K562 (cell line): ENCODE data around the gene SUPT16H. TPM values are rescaled to one million over a fixed set of nuclear protein-coding genes. Genes with fewer than 3 reads are reported as not detected.

Experiments used
- ATAC-seq: fragments of 200-7000 bp; cut with Tn5 transposase; 3 replicates; pipeline ENCODE4 v1.9.1; 2020; ENCODE audit warnings: moderate library complexity
- BruUV-seq: library from RNA; stranded (reverse); fragments of 400-500 nt; replicated peaks from 2 replicates; lab custom pipeline; 2021; lab: Mats Ljungman, UMichigan
- CTCF ChIA-PET: fragments of 300-600 bp; formaldehyde crosslinking; extraction: SDS; loops from one replicate; lab custom pipeline; 2021; ENCODE audit warnings: low intra/inter-chr PET ratio; lab: Yijun Ruan, JAX
- POLR2A ChIA-PET: fragments of 300-600, 350-650 bp; sonication (Branson Sonifier 250); formaldehyde crosslinking; extraction: SDS; loops from one replicate; lab custom pipeline; 2021; ENCODE audit warnings: antibody characterized with exemption, inconsistent platforms; lab: Yijun Ruan, JAX
- DNase-seq, 4 experiments: peaks; one replicate each; pipeline versions ENCODE4 v3.0.0 to v3.0.0-alpha.2; 2011 to 2018; ENCODE audit warnings: low spot score in 3 of 4, mixed read lengths in 3 of 4; ENCODE audit errors: extremely low read depth in 1 of 4
- FAIRE-seq: peaks from 2 replicates; lab custom pipeline; 2011; peaks lifted over from hg19 to GRCh38; lab: Jason Lieb, UNC
- H2AFZ ChIP-seq: 2 replicates; pipeline ENCODE4 v1.6.0; 2011; ENCODE audit warnings: low read depth, low read length, control low read depth, inconsistent platforms
- H3K27ac ChIP-seq: fragments of 200-600 bp; 3 replicates; pipeline ENCODE4 v1.8.0; 2011; ENCODE audit warnings: low read depth, mild to moderate bottlenecking, control low read depth, inconsistent platforms, low read length, moderate library complexity, mixed read lengths; ENCODE audit errors: extremely low read depth
- H3K27me3 ChIP-seq, 2 experiments: fragments of 300-600 bp in 1 of 2; 2 replicates in 1 of 2; 3 replicates in 1 of 2; pipeline versions ENCODE4 v1.6.0 to v1.8.0; 2011; ENCODE audit warnings: inconsistent platforms in 2 of 2, low read length in 2 of 2, mild to moderate bottlenecking in 1 of 2, mixed read lengths in 1 of 2, moderate library complexity in 1 of 2; ENCODE audit not compliant: control insufficient read depth in 2 of 2, insufficient read depth in 2 of 2
- H3K36me3 ChIP-seq: fragments of 300-600 bp; 3 replicates; pipeline ENCODE4 v1.8.0; 2011; ENCODE audit warnings: mild to moderate bottlenecking, low read length, inconsistent platforms; ENCODE audit not compliant: control insufficient read depth, insufficient read depth
- H3K4me1 ChIP-seq, 2 experiments: fragments of 200-600 bp in 1 of 2; replicated peaks in 1 of 2; 2 replicates in 1 of 2; 3 replicates in 1 of 2; pipeline versions ENCODE4 v1.5.1 to v1.8.0; 2011; ENCODE audit warnings: inconsistent platforms in 2 of 2, low read length in 2 of 2, mild to moderate bottlenecking in 1 of 2, mixed read lengths in 1 of 2, moderate library complexity in 1 of 2; ENCODE audit not compliant: control insufficient read depth in 2 of 2, insufficient read depth in 2 of 2
- H3K4me2 ChIP-seq: 2 replicates; pipeline ENCODE4 v1.6.1; 2011; ENCODE audit warnings: low read length, control low read depth, inconsistent platforms, mixed read lengths; ENCODE audit not compliant: insufficient read depth
- H3K4me3 ChIP-seq: fragments of 200-600 bp; sonication (generic), shearing (Covaris generic); 2 replicates; pipeline ENCODE4 v1.5.1; 2016; ENCODE audit warnings: control low read depth, inconsistent platforms
- H3K79me2 ChIP-seq: fragments of 200-600 bp; 3 replicates; pipeline ENCODE4 v1.8.0; 2011; ENCODE audit warnings: low read length, inconsistent platforms; ENCODE audit not compliant: control insufficient read depth, insufficient read depth
- H3K9ac ChIP-seq, 2 experiments: 2 replicates each; pipeline versions ENCODE4 v1.6.0 to v1.6.1; 2011; ENCODE audit warnings: low read depth in 2 of 2, low read length in 2 of 2, control low read depth in 1 of 2, inconsistent platforms in 1 of 2, mild to moderate bottlenecking in 1 of 2, mixed read lengths in 1 of 2; ENCODE audit not compliant: insufficient read depth in 1 of 2
- H3K9me1 ChIP-seq: one replicate; pipeline ENCODE4 v1.6.0; 2011; ENCODE audit warnings: inconsistent platforms, mild to moderate bottlenecking, low read length, moderate library complexity; ENCODE audit not compliant: control insufficient read depth, insufficient read depth
- H3K9me3 ChIP-seq: replicated peaks from 2 replicates; pipeline ENCODE4 v1.5.1; 2011; ENCODE audit warnings: low read depth, low read length, inconsistent platforms; ENCODE audit not compliant: control insufficient read depth, insufficient read depth
- H4K20me1 ChIP-seq: replicated peaks from 2 replicates; pipeline ENCODE4 v1.6.1; 2011; ENCODE audit warnings: low read length, inconsistent platforms, mixed read lengths; ENCODE audit not compliant: control insufficient read depth, insufficient read depth
- CBX5 ChIP-seq: IDR thresholded peaks from 2 replicates; pipeline ENCODE4 v1.6.1; 2014; ENCODE audit warnings: low read depth, borderline replicate concordance
- ZBTB17 ChIP-seq: fragments of 450-650 bp; formaldehyde crosslinking; IDR thresholded peaks from 2 replicates; pipeline ENCODE4 v1.4.0; 2020; ENCODE audit warnings: mild to moderate bottlenecking
- WGBS: fragments of 100-300 bp; shearing (Covaris generic); methylation state at CpG from one replicate; pipeline ENCODE4 v1.1.6; 2016; ENCODE audit warnings: low coverage, mixed read lengths; ENCODE audit not compliant: insufficient coverage; ENCODE audit errors: missing lambda C conversion rate; 5-methylcytosine and 5-hydroxymethylcytosine counted together
- in situ Hi-C: fragments of 300-500 bp; cut with MboI; formaldehyde crosslinking; loops from 4 replicates; pipeline ENCODE4 v1.15.0; 2018; ENCODE audit warnings: inconsistent platforms, mixed read lengths
- intact Hi-C: fragments of 100-400 bp; cut with micrococcal nuclease; formaldehyde crosslinking; loops from 2 replicates; pipeline ENCODE4 v1.14.2; 2022
- polyA plus RNA-seq, 8 experiments: library from polyadenylated mRNA; depleted of rRNA in 4 of 8; stranded (reverse) in 5 of 8; unstranded in 3 of 8; fragments of >200 nt; fragmentation: Nextera tagmentation in 2 of 8; fragmentation: Illumina TruSeq in 1 of 8; extraction: Ambion mirVana in 2 of 8; extraction: Trizol in 1 of 8; gene quantifications; 2 replicates each; pipeline versions ENCODE4 v1.2.1 to v1.2.3, GENCODE V29; 2011 to 2014; ENCODE audit warnings: inconsistent platforms in 1 of 8, missing spikeins in 1 of 8
- total RNA-seq, 7 experiments: library from RNA; depleted of rRNA in 6 of 7; stranded (reverse); fragments of >200 nt in 6 of 7; fragmentation: Illumina TruSeq in 2 of 7; extraction: Trizol in 2 of 7; gene quantifications; 2 replicates each; pipeline versions ENCODE4 v1.2.1 to v1.2.3, GENCODE V29; 2011 to 2021; ENCODE audit warnings: low replicate concordance in 1 of 7
- TF ChIP-seq, protein P1 (sequence below), 2 experiments: fragments of 450-650 bp in 1 of 2; IDR thresholded peaks; 2 replicates each; pipeline ENCODE4 v1.6.1; 2011 to 2017; ENCODE audit warnings: low read depth in 2 of 2, antibody characterized with exemption in 1 of 2, borderline replicate concordance in 1 of 2, low read length in 1 of 2, mild to moderate bottlenecking in 1 of 2, mixed read lengths in 1 of 2; ENCODE audit not compliant: control insufficient read depth in 1 of 2

Gene SUPT16H
- total and polyA plus RNA-seq, 9 of the 15 experiments (the other 6 are each of a cell fraction or from before 2014, with no cell fraction given) = 75.4 to 152 (median 105) TPM

DNA sequence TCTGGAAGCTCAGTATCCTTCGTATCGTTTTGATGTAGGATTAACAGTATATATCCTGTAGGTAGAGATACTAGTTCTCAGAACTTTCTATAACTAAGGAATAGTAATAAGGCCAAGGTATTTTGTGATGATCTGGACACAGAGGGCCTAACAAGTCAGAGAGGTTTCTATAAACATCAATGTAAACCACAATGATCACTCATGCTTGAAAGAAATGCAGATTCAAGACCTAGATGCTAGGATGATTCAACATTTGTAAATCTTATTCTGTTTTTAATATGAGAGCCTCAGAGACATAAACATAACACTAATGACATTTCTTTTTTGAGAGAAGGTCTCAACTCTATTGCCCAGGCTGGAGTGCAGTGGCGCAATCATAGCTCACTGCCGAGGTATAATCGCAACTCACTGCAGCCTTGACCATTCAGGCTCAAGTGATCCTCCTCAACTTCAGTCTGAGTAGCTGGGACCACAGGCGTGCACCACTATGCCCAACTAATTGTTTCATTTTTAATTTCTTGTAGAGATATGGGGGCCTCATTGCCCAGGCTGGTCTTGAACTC, 16.2 kb downstream of the SUPT16H start:
- POLR2A ChIA-PET = interaction anchor here (0.6 to 1.2 kb wide), 2 partner anchors 10 to 414 kb away, joined by 3 to 4 read pairs; no protein-coding TSS in a partner anchor
- Histone ChIP-seq H2AFZ (no peak overlapping the region), H3K4me1 (no peaks in the 10 kb centered on the region), H3K27me3 (no peaks in the 10 kb centered on the region), H3K27ac (no peak overlapping the region), H3K9me3 (no peaks in the 10 kb centered on the region), H3K79me2 (no peaks in the 10 kb centered on the region), H3K9me1 (no peaks in the 10 kb centered on the region), H3K9ac (no peak overlapping the region), H3K4me3 (no peak overlapping the region), H4K20me1 (no peaks in the 10 kb centered on the region), H3K36me3 (peaks cover 99% of the 10 kb centered on the region), H3K4me2 (no peak overlapping the region)
- FAIRE-seq (no peak), ATAC-seq (no peak), DNase-seq (no peak)
- CTCF ChIA-PET = no interaction called here
- no TSS peak for BruUV-seq
- WGBS = 100% methylated on average over 6 of the region's 6 CpGs
- TF ChIP-seq ZBTB17 (CRISPR knock-in tag) = no peak
- TF ChIP-seq, protein P1, sequence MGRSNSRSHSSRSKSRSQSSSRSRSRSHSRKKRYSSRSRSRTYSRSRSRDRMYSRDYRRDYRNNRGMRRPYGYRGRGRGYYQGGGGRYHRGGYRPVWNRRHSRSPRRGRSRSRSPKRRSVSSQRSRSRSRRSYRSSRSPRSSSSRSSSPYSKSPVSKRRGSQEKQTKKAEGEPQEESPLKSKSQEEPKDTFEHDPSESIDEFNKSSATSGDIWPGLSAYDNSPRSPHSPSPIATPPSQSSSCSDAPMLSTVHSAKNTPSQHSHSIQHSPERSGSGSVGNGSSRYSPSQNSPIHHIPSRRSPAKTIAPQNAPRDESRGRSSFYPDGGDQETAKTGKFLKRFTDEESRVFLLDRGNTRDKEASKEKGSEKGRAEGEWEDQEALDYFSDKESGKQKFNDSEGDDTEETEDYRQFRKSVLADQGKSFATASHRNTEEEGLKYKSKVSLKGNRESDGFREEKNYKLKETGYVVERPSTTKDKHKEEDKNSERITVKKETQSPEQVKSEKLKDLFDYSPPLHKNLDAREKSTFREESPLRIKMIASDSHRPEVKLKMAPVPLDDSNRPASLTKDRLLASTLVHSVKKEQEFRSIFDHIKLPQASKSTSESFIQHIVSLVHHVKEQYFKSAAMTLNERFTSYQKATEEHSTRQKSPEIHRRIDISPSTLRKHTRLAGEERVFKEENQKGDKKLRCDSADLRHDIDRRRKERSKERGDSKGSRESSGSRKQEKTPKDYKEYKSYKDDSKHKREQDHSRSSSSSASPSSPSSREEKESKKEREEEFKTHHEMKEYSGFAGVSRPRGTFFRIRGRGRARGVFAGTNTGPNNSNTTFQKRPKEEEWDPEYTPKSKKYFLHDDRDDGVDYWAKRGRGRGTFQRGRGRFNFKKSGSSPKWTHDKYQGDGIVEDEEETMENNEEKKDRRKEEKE (IDR thresholded peaks at IDR 0.05; ENCODE audit: borderline replicate concordance in 1 of 2, control insufficient read depth in 1 of 2, low read depth in 2 of 2, low read length in 1 of 2) = no peak
- TF ChIP-seq CBX5 = no peak
- intact Hi-C loops (no loop called here), in situ Hi-C loops (no loop called here)
